ENCODE data around the gene IFI6. TPM values are rescaled to one million over a fixed set of nuclear protein-coding genes. Genes with fewer than 3 reads are reported as not detected.

The IFI6 gene
- total and polyA plus RNA-seq, 4 donors = 5.9 to 339 (median 169) TPM

DNA sequence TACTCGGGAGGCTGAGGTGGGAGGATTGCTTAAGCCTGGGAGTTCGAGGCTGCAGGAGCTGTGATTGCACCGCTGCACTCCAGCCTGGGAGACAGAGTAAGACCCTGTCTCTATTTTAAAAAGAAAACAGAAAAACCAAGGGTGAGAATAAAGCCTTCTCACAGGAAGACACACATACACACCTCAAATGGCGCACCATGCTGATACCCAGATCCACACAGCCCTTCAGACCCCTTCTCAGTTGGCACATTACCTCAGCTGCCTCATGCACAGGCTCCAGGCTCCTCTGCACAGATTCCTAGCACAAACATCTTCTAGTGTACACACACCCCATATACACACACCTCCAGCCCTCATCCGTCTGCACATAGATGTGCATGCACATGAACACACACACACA, 44.9 kb downstream of the IFI6 start:
- H3K27me3 ChIP-seq (ENCODE audit: control insufficient read depth in 4 of 4, insufficient read depth in 4 of 4, low read length in 3 of 4) = no peaks in the 10 kb centered on the region
- no peaks in the 10 kb centered on the region for H3K9me3 ChIP-seq (ENCODE audit: control insufficient read depth in 4 of 4, low read length in 3 of 4)
- no peak overlapping the region for H3K9ac ChIP-seq (ENCODE audit: low read depth in 1 of 2, low read length in 2 of 2)
- WGBS = 89% methylated on average over 5 of the region's 5 CpGs
- H3K36me3 ChIP-seq (ENCODE audit: control insufficient read depth in 4 of 4, insufficient read depth in 3 of 4, low read depth in 1 of 4, low read length in 3 of 4) = no peaks in the 10 kb centered on the region
- no peak overlapping the region for H3K4me3 ChIP-seq (ENCODE audit: low read depth in 1 of 3, low read length in 3 of 3)
- H3K4me1 ChIP-seq (ENCODE audit: control insufficient read depth in 4 of 4, insufficient read depth in 4 of 4, low read length in 3 of 4) = peaks cover 0 to 7% (median 0%) of the 10 kb centered on the region in 4 donors
- no peak for TF ChIP-seq EGR1 (IDR thresholded peaks at IDR 0.05; ENCODE audit: low read depth in 2 of 2)
- no peak for TF ChIP-seq FOXA1 (IDR thresholded peaks at IDR 0.05)
- TF ChIP-seq, protein P1, sequence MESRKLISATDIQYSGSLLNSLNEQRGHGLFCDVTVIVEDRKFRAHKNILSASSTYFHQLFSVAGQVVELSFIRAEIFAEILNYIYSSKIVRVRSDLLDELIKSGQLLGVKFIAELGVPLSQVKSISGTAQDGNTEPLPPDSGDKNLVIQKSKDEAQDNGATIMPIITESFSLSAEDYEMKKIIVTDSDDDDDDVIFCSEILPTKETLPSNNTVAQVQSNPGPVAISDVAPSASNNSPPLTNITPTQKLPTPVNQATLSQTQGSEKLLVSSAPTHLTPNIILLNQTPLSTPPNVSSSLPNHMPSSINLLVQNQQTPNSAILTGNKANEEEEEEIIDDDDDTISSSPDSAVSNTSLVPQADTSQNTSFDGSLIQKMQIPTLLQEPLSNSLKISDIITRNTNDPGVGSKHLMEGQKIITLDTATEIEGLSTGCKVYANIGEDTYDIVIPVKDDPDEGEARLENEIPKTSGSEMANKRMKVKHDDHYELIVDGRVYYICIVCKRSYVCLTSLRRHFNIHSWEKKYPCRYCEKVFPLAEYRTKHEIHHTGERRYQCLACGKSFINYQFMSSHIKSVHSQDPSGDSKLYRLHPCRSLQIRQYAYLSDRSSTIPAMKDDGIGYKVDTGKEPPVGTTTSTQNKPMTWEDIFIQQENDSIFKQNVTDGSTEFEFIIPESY (IDR thresholded peaks at IDR 0.05) = no peak
- no peak for TF ChIP-seq JUND (IDR thresholded peaks at IDR 0.05)
- TF ChIP-seq, protein P2, sequence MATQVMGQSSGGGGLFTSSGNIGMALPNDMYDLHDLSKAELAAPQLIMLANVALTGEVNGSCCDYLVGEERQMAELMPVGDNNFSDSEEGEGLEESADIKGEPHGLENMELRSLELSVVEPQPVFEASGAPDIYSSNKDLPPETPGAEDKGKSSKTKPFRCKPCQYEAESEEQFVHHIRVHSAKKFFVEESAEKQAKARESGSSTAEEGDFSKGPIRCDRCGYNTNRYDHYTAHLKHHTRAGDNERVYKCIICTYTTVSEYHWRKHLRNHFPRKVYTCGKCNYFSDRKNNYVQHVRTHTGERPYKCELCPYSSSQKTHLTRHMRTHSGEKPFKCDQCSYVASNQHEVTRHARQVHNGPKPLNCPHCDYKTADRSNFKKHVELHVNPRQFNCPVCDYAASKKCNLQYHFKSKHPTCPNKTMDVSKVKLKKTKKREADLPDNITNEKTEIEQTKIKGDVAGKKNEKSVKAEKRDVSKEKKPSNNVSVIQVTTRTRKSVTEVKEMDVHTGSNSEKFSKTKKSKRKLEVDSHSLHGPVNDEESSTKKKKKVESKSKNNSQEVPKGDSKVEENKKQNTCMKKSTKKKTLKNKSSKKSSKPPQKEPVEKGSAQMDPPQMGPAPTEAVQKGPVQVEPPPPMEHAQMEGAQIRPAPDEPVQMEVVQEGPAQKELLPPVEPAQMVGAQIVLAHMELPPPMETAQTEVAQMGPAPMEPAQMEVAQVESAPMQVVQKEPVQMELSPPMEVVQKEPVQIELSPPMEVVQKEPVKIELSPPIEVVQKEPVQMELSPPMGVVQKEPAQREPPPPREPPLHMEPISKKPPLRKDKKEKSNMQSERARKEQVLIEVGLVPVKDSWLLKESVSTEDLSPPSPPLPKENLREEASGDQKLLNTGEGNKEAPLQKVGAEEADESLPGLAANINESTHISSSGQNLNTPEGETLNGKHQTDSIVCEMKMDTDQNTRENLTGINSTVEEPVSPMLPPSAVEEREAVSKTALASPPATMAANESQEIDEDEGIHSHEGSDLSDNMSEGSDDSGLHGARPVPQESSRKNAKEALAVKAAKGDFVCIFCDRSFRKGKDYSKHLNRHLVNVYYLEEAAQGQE (IDR thresholded peaks at IDR 0.05) = no peak
- TF ChIP-seq YY1 (IDR thresholded peaks at IDR 0.05) = no peak
- TF ChIP-seq FOXA2 (IDR thresholded peaks at IDR 0.05) = no peak
- TF ChIP-seq, protein P3, sequence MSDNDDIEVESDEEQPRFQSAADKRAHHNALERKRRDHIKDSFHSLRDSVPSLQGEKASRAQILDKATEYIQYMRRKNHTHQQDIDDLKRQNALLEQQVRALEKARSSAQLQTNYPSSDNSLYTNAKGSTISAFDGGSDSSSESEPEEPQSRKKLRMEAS (IDR thresholded peaks at IDR 0.05) = no peak
- DNase-seq (ENCODE audit: low spot score) = no peak
- no peak overlapping the region for H3K27ac ChIP-seq (ENCODE audit: low read depth in 1 of 2, low read length in 2 of 2)

DNA sequence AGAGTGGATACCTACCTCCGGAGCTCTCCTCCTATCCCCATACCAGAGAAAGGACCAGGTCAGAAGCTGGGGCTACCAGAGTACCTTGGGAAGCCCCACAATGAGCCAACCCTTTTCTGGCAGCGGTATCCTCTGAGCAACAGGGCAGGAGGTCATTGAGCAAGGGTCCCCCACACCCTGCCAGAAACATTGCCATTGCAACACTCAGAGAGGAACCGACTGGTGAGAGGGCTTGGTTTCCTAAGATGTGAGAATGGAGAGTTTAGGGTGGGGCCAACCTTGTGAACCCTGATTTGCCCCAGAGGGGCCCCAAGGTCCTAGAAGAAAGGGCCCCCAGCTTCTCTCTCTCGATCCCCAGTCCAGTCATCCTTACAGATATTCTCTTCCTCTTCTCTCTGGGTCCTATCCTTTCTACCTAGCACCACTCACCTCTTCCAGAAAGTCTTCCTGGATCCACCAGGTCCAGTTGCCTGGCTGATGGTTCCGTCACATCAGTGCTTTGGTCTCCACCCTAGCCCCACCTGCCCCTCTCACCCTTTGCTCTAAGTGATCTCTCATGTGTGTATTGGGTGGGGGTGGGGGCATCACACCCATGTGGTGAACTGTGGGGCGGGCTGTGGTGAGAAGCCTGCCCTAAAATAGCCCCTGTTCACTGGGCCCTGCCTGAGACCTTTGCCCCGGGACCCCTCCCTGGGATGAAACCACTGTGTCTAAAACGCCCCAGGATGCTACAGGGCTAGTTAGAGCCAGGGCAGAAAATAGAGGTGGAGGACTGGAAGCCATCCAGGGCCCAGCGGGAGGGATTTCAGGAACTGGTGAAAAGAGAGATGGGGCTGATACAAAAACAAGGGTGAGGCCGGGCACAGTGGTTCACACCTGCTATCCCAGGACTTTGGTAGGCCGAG, 45.7 kb downstream of the IFI6 start:
- 78% methylated on average over 11 of the region's 11 CpGs for WGBS
- Histone ChIP-seq H3K9me3 (ENCODE audit: control insufficient read depth in 4 of 4, low read length in 3 of 4) (no peaks in the 10 kb centered on the region), H3K36me3 (ENCODE audit: control insufficient read depth in 4 of 4, insufficient read depth in 3 of 4, low read depth in 1 of 4, low read length in 3 of 4) (no peaks in the 10 kb centered on the region), H3K4me1 (ENCODE audit: control insufficient read depth in 4 of 4, insufficient read depth in 4 of 4, low read length in 3 of 4) (peaks cover 0 to 7% (median 0%) of the 10 kb centered on the region in 4 donors), H3K9ac (ENCODE audit: low read depth in 1 of 2, low read length in 2 of 2) (no peak overlapping the region), H3K4me3 (ENCODE audit: low read depth in 1 of 3, low read length in 3 of 3) (no peak overlapping the region), H3K27me3 (ENCODE audit: control insufficient read depth in 4 of 4, insufficient read depth in 4 of 4, low read length in 3 of 4) (no peaks in the 10 kb centered on the region), H3K27ac (ENCODE audit: low read depth in 1 of 2, low read length in 2 of 2) (peak overlapping the region in 1 of 2 donors; percentile 53)
- no peak for DNase-seq (ENCODE audit: low spot score)
- TF ChIP-seq FOXA2 (IDR thresholded peaks at IDR 0.05) (no peak), NR2F2 (IDR thresholded peaks at IDR 0.05) (no peak), EGR1 (IDR thresholded peaks at IDR 0.05; ENCODE audit: low read depth in 2 of 2) (no peak), SP1 (IDR thresholded peaks at IDR 0.05) (no peak), RXRA (IDR thresholded peaks at IDR 0.05) (no peak), GABPA (IDR thresholded peaks at IDR 0.05 in 1 of 2, conservative IDR thresholded peaks at IDR 0.05 in 1 of 2) (no peak), JUND (IDR thresholded peaks at IDR 0.05) (no peak), HNF4G (IDR thresholded peaks at IDR 0.05) (no peak), RAD21 (IDR thresholded peaks at IDR 0.05) (no peak), TAF1 (conservative IDR thresholded peaks at IDR 0.05) (no peak), FOXA1 (IDR thresholded peaks at IDR 0.05) (no peak)
- TF ChIP-seq, protein P1 (IDR thresholded peaks at IDR 0.05) = no peak
- TF ChIP-seq, protein P4, sequence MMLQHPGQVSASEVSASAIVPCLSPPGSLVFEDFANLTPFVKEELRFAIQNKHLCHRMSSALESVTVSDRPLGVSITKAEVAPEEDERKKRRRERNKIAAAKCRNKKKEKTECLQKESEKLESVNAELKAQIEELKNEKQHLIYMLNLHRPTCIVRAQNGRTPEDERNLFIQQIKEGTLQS (IDR thresholded peaks at IDR 0.05) = no peak
- TF ChIP-seq, protein P5, sequence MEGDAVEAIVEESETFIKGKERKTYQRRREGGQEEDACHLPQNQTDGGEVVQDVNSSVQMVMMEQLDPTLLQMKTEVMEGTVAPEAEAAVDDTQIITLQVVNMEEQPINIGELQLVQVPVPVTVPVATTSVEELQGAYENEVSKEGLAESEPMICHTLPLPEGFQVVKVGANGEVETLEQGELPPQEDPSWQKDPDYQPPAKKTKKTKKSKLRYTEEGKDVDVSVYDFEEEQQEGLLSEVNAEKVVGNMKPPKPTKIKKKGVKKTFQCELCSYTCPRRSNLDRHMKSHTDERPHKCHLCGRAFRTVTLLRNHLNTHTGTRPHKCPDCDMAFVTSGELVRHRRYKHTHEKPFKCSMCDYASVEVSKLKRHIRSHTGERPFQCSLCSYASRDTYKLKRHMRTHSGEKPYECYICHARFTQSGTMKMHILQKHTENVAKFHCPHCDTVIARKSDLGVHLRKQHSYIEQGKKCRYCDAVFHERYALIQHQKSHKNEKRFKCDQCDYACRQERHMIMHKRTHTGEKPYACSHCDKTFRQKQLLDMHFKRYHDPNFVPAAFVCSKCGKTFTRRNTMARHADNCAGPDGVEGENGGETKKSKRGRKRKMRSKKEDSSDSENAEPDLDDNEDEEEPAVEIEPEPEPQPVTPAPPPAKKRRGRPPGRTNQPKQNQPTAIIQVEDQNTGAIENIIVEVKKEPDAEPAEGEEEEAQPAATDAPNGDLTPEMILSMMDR (IDR thresholded peaks at IDR 0.05; ENCODE audit: low read depth, low read length, missing input control) = no peak
